SK-N-SH (cell line): ENCODE data around the gene MECP2. TPM values are rescaled to one million over a fixed set of nuclear protein-coding genes. Genes with fewer than 3 reads are reported as not detected.

ENCODE experiments used
- CTCF ChIA-PET: fragments of 300-600, 350-600 bp; formaldehyde crosslinking; extraction: SDS; loops from one replicate; lab custom pipeline; 2021; lab: Yijun Ruan, JAX
- POLR2A ChIA-PET: fragments of 350-600 bp; sonication (Branson Sonifier 250); formaldehyde crosslinking; extraction: SDS; loops from one replicate; lab custom pipeline; 2020; ENCODE audit warnings: antibody characterized with exemption, inconsistent platforms; lab: Yijun Ruan, JAX
- DNase-seq: peaks from one replicate; pipeline ENCODE4 v3.0.0; 2012
- H2AFZ ChIP-seq: fragments of 200-600 bp; sonication (generic); 2 replicates; pipeline ENCODE4 v1.8.1; 2016; ENCODE audit warnings: antibody characterized with exemption, mild to moderate bottlenecking, low read depth
- H3F3A ChIP-seq: fragments of 200-600 bp; sonication (generic); replicated peaks from 2 replicates; pipeline ENCODE3; 2016; ENCODE audit warnings: antibody characterized with exemption, mild to moderate bottlenecking; ENCODE audit not compliant: insufficient read depth
- H3K27ac ChIP-seq, 2 experiments: fragments of 200-500 bp in 1 of 2; fragments of 200-600 bp in 1 of 2; sonication (Bioruptor generic) in 1 of 2; sonication (generic), shearing (Covaris generic) in 1 of 2; 2 replicates each; pipeline versions ENCODE4 v1.5.1 to v1.6.1; 2014 to 2016; ENCODE audit warnings: low read depth in 2 of 2, inconsistent platforms in 1 of 2, low read length in 1 of 2, mild to moderate bottlenecking in 1 of 2, mixed read lengths in 1 of 2
- H3K27me3 ChIP-seq: fragments of 200-600 bp; sonication (generic), shearing (Covaris generic); 2 replicates; pipeline ENCODE4 v1.6.1; 2016; ENCODE audit warnings: mixed run types; ENCODE audit not compliant: insufficient read depth
- H3K36me3 ChIP-seq, 2 experiments: fragments of 200-500 bp in 1 of 2; fragments of 200-600 bp in 1 of 2; sonication (Bioruptor generic) in 1 of 2; sonication (generic) in 1 of 2; replicated peaks in 1 of 2; 2 replicates each; pipeline versions ENCODE3 to v1.5.1; 2014 to 2016; ENCODE audit warnings: low read length in 1 of 2, mild to moderate bottlenecking in 1 of 2; ENCODE audit not compliant: insufficient read depth in 2 of 2, control insufficient read depth in 1 of 2
- H3K4me1 ChIP-seq, 2 experiments: fragments of 200-500 bp in 1 of 2; fragments of 200-600 bp in 1 of 2; sonication (Bioruptor generic) in 1 of 2; sonication (generic), shearing (Covaris generic) in 1 of 2; 2 replicates each; pipeline versions ENCODE4 v1.5.1 to v1.6.1; 2014 to 2016; ENCODE audit warnings: low read depth in 1 of 2, low read length in 1 of 2, mixed run types in 1 of 2; ENCODE audit not compliant: insufficient read depth in 2 of 2, control insufficient read depth in 1 of 2
- H3K4me2 ChIP-seq: fragments of 200-600 bp; sonication (generic), shearing (Covaris generic); 2 replicates; pipeline ENCODE4 v1.6.1; 2017; ENCODE audit warnings: mixed run types
- H3K4me3 ChIP-seq, 2 experiments: fragments of 200-500 bp in 1 of 2; fragments of 200-600 bp in 1 of 2; sonication (Bioruptor generic) in 1 of 2; sonication (generic), shearing (Covaris generic) in 1 of 2; 2 replicates each; pipeline versions ENCODE4 v1.5.1 to v1.8.1; 2014 to 2016; ENCODE audit warnings: low read depth in 2 of 2, inconsistent platforms in 1 of 2, low read length in 1 of 2, mild to moderate bottlenecking in 1 of 2, mixed read lengths in 1 of 2, moderate library complexity in 1 of 2
- H3K79me2 ChIP-seq: fragments of 200-600 bp; sonication (generic); 2 replicates; pipeline ENCODE4 v1.8.1; 2017; ENCODE audit warnings: mild to moderate bottlenecking; ENCODE audit not compliant: insufficient read depth
- H3K9ac ChIP-seq: fragments of 200-600 bp; sonication (generic); 2 replicates; pipeline ENCODE4 v1.6.1; 2017; ENCODE audit warnings: mixed run types
- H3K9me2 ChIP-seq: fragments of 200-600 bp; sonication (generic); 2 replicates; pipeline ENCODE4 v1.6.1; 2017; ENCODE audit warnings: mixed run types
- H3K9me3 ChIP-seq: fragments of 200-600 bp; sonication (generic); 2 replicates; pipeline ENCODE4 v1.6.1; 2017; ENCODE audit warnings: mixed run types, mild to moderate bottlenecking, moderate library complexity
- H4K20me1 ChIP-seq: fragments of 200-600 bp; sonication (generic); 2 replicates; pipeline ENCODE4 v1.6.1; 2017; ENCODE audit warnings: mild to moderate bottlenecking, mixed run types; ENCODE audit not compliant: insufficient read depth
- CHD2 ChIP-seq: fragments of 150-350 bp; IDR thresholded peaks from 2 replicates; pipeline ENCODE4 v1.6.1; 2018; ENCODE audit warnings: low read length; ENCODE audit not compliant: partially characterized antibody
- EP300 ChIP-seq, 2 experiments: IDR thresholded peaks; 2 replicates each; pipeline versions ENCODE4 v1.4.0 to v1.6.1; 2012; ENCODE audit warnings: borderline replicate concordance in 1 of 2, low read depth in 1 of 2, low read length in 1 of 2
- EZH2phosphoT487 ChIP-seq: fragments of 200-600 bp; sonication (generic); IDR thresholded peaks from 2 replicates; pipeline ENCODE4 v1.6.1; 2017; ENCODE audit warnings: low read depth, mixed run types, mild to moderate bottlenecking, antibody characterized with exemption, moderate library complexity, borderline replicate concordance
- FOSL2 ChIP-seq: IDR thresholded peaks from 2 replicates; pipeline ENCODE4 v1.4.0; 2012; ENCODE audit warnings: low read depth, mild to moderate bottlenecking, moderate library complexity, borderline replicate concordance
- GABPA ChIP-seq: IDR thresholded peaks from 2 replicates; pipeline ENCODE4 v1.4.0; 2012; ENCODE audit warnings: low read depth, mild to moderate bottlenecking
- GATA2 ChIP-seq: sonication (generic); formaldehyde crosslinking; IDR thresholded peaks from 2 replicates; pipeline ENCODE4 v1.5.0; 2020; ENCODE audit warnings: mild to moderate bottlenecking, missing genetic modification reagents
- MEF2A ChIP-seq: IDR thresholded peaks from 2 replicates; pipeline ENCODE4 v1.4.0; 2012; ENCODE audit warnings: low read depth, borderline replicate concordance
- MXI1 ChIP-seq: IDR thresholded peaks from 2 replicates; pipeline ENCODE4 v1.6.1; 2012; ENCODE audit warnings: mild to moderate bottlenecking, low read depth, low read length, improper control_type of control experiment
- NRF1 ChIP-seq: IDR thresholded peaks from 2 replicates; pipeline ENCODE4 v1.6.1; 2012; ENCODE audit warnings: low read depth, mild to moderate bottlenecking, low read length
- RAD21 ChIP-seq: IDR thresholded peaks from 2 replicates; pipeline ENCODE4 v1.6.1; 2012; ENCODE audit warnings: mild to moderate bottlenecking, low read length
- RCOR1 ChIP-seq: fragments of 150-350 bp; IDR thresholded peaks from 2 replicates; pipeline ENCODE4 v1.6.1; 2017; ENCODE audit warnings: antibody characterized with exemption, low read length
- RFX5 ChIP-seq: IDR thresholded peaks from 2 replicates; pipeline ENCODE4 v1.6.1; 2012; ENCODE audit warnings: mild to moderate bottlenecking, improper control_type of control experiment, low read length
- RXRA ChIP-seq: IDR thresholded peaks from 2 replicates; pipeline ENCODE4 v1.4.0; 2012; ENCODE audit warnings: low read depth, mild to moderate bottlenecking, borderline replicate concordance
- TAF1 ChIP-seq: IDR thresholded peaks from 2 replicates; pipeline ENCODE4 v1.6.1; 2012; ENCODE audit warnings: low read depth, mild to moderate bottlenecking, low read length, moderate library complexity, borderline replicate concordance
- TCF12 ChIP-seq: IDR thresholded peaks from 2 replicates; pipeline ENCODE4 v1.4.0; 2012
- WGBS: methylation state at CpG from one replicate; pipeline ENCODE4 v1.1.6; 2017; ENCODE audit warnings: low lambda C conversion rate; 5-methylcytosine and 5-hydroxymethylcytosine counted together
- polyA plus RNA-seq, 3 experiments: library from polyadenylated mRNA; depleted of rRNA; stranded (reverse); fragments of >200 nt; gene quantifications; 2 replicates each; pipeline ENCODE4 v1.2.3, GENCODE V29; 2012
- TF ChIP-seq, protein P1 (sequence below): fragments of 200-600 bp; sonication (generic); IDR thresholded peaks from 2 replicates; pipeline ENCODE4 v1.6.1; 2017; ENCODE audit warnings: antibody characterized with exemption, mild to moderate bottlenecking, moderate library complexity
- TF ChIP-seq, protein P2 (sequence below): fragments of 150-350 bp; IDR thresholded peaks from 2 replicates; pipeline ENCODE4 v1.6.1; 2016; ENCODE audit warnings: mild to moderate bottlenecking, low read depth, low read length
- TF ChIP-seq, protein P3 (sequence below): IDR thresholded peaks from 2 replicates; pipeline ENCODE4; 2012
- TF ChIP-seq, protein P4 (sequence below): IDR thresholded peaks from 2 replicates; pipeline ENCODE4 v1.4.0; 2012; ENCODE audit warnings: low read depth, borderline replicate concordance
- TF ChIP-seq, protein P5 (sequence below): IDR thresholded peaks from 2 replicates; pipeline ENCODE4 v1.4.0; 2012; ENCODE audit warnings: low read depth, borderline replicate concordance

The MECP2 gene
- polyA plus RNA-seq, 1 of the 3 experiments (the other 2 are of a cell fraction), result 8.2 TPM

DNA sequence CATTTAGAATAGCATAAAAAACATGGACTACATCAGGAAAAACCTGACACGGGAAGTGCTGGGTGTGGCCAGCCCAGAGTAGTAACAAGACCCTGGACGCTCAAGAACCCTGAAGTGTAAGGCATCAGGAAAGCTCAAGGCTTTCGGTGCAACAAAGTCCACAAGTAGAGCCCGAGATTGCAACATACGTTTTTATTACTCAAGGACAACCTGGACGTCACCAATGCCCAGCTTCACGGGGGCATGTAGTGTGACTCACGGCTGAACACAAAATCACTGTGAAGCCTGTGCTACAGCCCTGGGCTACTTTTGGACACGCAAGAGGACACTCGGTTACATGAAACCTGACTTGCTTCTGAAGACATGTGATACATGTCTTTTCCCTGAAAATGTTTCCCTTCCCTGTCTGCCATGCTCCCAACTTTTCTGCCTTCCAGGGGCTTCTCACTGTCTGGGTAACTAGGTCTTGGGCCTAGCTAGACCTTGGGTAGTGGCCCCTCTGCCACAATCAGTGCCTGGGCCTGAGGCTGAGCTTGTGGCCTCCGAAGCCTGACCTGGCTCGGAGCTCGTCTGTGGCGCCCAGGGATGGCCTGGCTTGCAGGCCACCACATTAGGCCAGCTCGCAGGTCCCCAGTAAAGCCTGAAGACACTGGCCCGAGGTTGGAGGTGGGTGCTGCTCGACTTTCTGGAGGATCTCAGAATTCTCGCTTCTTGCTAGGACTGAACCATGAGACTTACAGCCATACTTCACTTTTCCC lies 87.0 kb downstream of the MECP2 start:
- 59% methylated on average over 10 of the region's 18 CpGs for WGBS

DNA sequence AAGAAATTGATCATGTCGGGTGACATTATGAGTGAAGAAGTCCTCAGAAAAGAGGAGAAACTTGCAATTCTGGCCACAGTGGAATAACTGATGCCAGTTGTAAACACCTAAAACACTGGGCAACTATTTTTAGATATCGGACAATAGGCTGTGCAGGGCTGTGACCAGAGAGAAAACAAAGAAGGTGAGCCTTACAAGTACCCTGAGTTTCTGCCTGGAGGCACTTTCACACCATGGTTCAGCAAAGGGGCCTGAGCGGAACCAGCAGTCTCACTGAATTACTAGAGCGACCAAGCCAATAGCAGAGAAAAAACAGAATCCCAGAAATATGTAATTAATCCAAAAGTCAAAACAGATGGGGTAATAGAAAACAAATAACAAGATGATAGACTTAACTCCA lies 89.0 kb downstream of the MECP2 start:
- peak; percentile 46 for DNase-seq
- Histone ChIP-seq H3K4me1 (no peaks in the 10 kb centered on the region; a peak in 1 of 4 replicates), H3K79me2 (no peaks in the 10 kb centered on the region), H3K9me2 (no peaks in the 10 kb centered on the region), H3K27me3 (peaks cover 9% of the 10 kb centered on the region; the same call in 1 of the 2 replicates), H3K9ac (no peak overlapping the region), H3K9me3 (no peaks in the 10 kb centered on the region), H3K4me2 (no peak overlapping the region), H3F3A (no peaks in the 10 kb centered on the region), H2AFZ (no peak overlapping the region), H4K20me1 (peaks cover 4% of the 10 kb centered on the region; the same call in 1 of the 2 replicates), H3K27ac (no peak overlapping the region; a peak in 1 of 4 replicates), H3K36me3 (peaks cover 0 to 8% of the 10 kb centered on the region in 2 experiments), H3K4me3 (no peak overlapping the region)
- ChIA-PET CTCF (no interaction called here), POLR2A (interaction anchor here (0.7 kb wide), 1 partner anchor 76 kb away, joined by 4 read pairs; no protein-coding TSS in a partner anchor)
- 43% methylated on average over 4 of the region's 4 CpGs for WGBS
- TF ChIP-seq, protein P1, sequence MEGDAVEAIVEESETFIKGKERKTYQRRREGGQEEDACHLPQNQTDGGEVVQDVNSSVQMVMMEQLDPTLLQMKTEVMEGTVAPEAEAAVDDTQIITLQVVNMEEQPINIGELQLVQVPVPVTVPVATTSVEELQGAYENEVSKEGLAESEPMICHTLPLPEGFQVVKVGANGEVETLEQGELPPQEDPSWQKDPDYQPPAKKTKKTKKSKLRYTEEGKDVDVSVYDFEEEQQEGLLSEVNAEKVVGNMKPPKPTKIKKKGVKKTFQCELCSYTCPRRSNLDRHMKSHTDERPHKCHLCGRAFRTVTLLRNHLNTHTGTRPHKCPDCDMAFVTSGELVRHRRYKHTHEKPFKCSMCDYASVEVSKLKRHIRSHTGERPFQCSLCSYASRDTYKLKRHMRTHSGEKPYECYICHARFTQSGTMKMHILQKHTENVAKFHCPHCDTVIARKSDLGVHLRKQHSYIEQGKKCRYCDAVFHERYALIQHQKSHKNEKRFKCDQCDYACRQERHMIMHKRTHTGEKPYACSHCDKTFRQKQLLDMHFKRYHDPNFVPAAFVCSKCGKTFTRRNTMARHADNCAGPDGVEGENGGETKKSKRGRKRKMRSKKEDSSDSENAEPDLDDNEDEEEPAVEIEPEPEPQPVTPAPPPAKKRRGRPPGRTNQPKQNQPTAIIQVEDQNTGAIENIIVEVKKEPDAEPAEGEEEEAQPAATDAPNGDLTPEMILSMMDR, result no peak
- TF ChIP-seq EP300 (IDR thresholded peaks at IDR 0.05; ENCODE audit: borderline replicate concordance in 1 of 2, low read depth in 1 of 2, low read length in 1 of 2), result no peak
- TF ChIP-seq, protein P2, sequence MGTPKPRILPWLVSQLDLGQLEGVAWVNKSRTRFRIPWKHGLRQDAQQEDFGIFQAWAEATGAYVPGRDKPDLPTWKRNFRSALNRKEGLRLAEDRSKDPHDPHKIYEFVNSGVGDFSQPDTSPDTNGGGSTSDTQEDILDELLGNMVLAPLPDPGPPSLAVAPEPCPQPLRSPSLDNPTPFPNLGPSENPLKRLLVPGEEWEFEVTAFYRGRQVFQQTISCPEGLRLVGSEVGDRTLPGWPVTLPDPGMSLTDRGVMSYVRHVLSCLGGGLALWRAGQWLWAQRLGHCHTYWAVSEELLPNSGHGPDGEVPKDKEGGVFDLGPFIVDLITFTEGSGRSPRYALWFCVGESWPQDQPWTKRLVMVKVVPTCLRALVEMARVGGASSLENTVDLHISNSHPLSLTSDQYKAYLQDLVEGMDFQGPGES, result no peak
- no peak for TF ChIP-seq MEF2A
- TF ChIP-seq FOSL2, result no peak
- TF ChIP-seq, protein P3, sequence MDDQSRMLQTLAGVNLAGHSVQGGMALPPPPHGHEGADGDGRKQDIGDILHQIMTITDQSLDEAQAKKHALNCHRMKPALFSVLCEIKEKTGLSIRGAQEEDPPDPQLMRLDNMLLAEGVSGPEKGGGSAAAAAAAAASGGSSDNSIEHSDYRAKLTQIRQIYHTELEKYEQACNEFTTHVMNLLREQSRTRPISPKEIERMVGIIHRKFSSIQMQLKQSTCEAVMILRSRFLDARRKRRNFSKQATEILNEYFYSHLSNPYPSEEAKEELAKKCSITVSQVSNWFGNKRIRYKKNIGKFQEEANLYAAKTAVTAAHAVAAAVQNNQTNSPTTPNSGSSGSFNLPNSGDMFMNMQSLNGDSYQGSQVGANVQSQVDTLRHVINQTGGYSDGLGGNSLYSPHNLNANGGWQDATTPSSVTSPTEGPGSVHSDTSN, result no peak
- no peak for TF ChIP-seq NRF1
- TF ChIP-seq, protein P4, sequence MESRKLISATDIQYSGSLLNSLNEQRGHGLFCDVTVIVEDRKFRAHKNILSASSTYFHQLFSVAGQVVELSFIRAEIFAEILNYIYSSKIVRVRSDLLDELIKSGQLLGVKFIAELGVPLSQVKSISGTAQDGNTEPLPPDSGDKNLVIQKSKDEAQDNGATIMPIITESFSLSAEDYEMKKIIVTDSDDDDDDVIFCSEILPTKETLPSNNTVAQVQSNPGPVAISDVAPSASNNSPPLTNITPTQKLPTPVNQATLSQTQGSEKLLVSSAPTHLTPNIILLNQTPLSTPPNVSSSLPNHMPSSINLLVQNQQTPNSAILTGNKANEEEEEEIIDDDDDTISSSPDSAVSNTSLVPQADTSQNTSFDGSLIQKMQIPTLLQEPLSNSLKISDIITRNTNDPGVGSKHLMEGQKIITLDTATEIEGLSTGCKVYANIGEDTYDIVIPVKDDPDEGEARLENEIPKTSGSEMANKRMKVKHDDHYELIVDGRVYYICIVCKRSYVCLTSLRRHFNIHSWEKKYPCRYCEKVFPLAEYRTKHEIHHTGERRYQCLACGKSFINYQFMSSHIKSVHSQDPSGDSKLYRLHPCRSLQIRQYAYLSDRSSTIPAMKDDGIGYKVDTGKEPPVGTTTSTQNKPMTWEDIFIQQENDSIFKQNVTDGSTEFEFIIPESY, result no peak
- no peak for TF ChIP-seq CHD2
- TF ChIP-seq GATA2 (CRISPR knock-in tag), result no peak
- TF ChIP-seq RAD21, result no peak
- TF ChIP-seq RFX5, result no peak
- no peak for TF ChIP-seq GABPA
- TF ChIP-seq TCF12, result no peak
- TF ChIP-seq RXRA, result no peak
- TF ChIP-seq, protein P5, sequence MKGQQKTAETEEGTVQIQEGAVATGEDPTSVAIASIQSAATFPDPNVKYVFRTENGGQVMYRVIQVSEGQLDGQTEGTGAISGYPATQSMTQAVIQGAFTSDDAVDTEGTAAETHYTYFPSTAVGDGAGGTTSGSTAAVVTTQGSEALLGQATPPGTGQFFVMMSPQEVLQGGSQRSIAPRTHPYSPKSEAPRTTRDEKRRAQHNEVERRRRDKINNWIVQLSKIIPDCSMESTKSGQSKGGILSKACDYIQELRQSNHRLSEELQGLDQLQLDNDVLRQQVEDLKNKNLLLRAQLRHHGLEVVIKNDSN, result no peak
- TF ChIP-seq MXI1, result no peak
- TF ChIP-seq TAF1, result no peak

More for the DNA sequence above, 87.0 kb downstream of the MECP2 start:
- no peak for TF ChIP-seq EZH2phosphoT487
- no peak for TF ChIP-seq RAD21
- TF ChIP-seq RCOR1, result no peak
- TF ChIP-seq, all 33 proteins: peak for 0
- Histone ChIP-seq H3K9ac (no peak overlapping the region), H2AFZ (no peak overlapping the region), H3K4me1 (no peaks in the 10 kb centered on the region), H3K79me2 (no peaks in the 10 kb centered on the region), H3K36me3 (peaks cover 0 to 9% of the 10 kb centered on the region in 2 experiments), H3K4me3 (no peak overlapping the region), H3K27ac (no peak overlapping the region), H4K20me1 (peaks cover 4% of the 10 kb centered on the region; the same call in 1 of the 2 replicates), H3K9me3 (no peaks in the 10 kb centered on the region), H3F3A (no peaks in the 10 kb centered on the region), H3K4me2 (no peak overlapping the region), H3K9me2 (no peaks in the 10 kb centered on the region), H3K27me3 (peaks cover 4% of the 10 kb centered on the region; the same call in 1 of the 2 replicates)
- CTCF ChIA-PET, result interaction anchor here (0.7 to 5.5 kb wide), 3 partner anchors 8 to 122 kb away, joined by 3 to 89 read pairs (median 4); no protein-coding TSS in a partner anchor
- DNase-seq, result no peak
- POLR2A ChIA-PET, result no interaction called here
